Measurements from ENCODE around the gene PDCD10. TPM values are rescaled to one million over a fixed set of nuclear protein-coding genes. Genes with fewer than 3 reads are reported as not detected.

Gene PDCD10
- total RNA-seq, 4 donors from 2014 or later = 53.6 to 95.4 (median 68.5) TPM

DNA sequence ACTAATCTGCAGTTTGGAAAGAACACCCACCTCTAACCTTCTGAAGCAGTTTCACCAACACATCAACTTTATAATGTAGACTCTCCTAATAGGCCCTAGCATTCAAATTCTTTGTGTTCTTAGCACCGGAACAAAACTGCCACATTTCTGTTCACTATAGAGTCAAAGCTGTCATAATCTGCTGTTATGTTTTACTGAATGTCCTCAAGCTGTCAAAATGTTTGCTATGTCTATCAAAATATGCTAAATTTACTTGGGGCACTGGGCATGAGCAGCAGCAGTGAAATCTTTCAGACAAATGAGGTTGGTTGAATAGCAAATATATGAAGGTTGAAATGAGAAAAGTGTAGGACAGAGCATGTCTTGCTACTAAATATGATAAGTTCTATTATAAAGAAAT, 82.9 kb downstream of the PDCD10 start:
- Histone ChIP-seq H3K27me3 (no peaks in the 10 kb centered on the region), H3K4me1 (peaks cover 0 to 3% (median 0%) of the 10 kb centered on the region in 3 donors), H3K27ac (no peak overlapping the region), H3K9me3 (no peaks in the 10 kb centered on the region), H3K36me3 (no peaks in the 10 kb centered on the region), H3K4me3 (no peak overlapping the region)
- no peak for ATAC-seq
- WGBS, 2 donors (ENCODE audit: low coverage in 1 of 2) = 92% methylated on average over 1 of the region's 1 CpG
- TF ChIP-seq EP300 (IDR thresholded peaks at IDR 0.05) (no peak), POLR2A (IDR thresholded peaks at IDR 0.05) (no peak), POLR2AphosphoS5 (IDR thresholded peaks at IDR 0.05) (no peak)
- TF ChIP-seq, protein P1, sequence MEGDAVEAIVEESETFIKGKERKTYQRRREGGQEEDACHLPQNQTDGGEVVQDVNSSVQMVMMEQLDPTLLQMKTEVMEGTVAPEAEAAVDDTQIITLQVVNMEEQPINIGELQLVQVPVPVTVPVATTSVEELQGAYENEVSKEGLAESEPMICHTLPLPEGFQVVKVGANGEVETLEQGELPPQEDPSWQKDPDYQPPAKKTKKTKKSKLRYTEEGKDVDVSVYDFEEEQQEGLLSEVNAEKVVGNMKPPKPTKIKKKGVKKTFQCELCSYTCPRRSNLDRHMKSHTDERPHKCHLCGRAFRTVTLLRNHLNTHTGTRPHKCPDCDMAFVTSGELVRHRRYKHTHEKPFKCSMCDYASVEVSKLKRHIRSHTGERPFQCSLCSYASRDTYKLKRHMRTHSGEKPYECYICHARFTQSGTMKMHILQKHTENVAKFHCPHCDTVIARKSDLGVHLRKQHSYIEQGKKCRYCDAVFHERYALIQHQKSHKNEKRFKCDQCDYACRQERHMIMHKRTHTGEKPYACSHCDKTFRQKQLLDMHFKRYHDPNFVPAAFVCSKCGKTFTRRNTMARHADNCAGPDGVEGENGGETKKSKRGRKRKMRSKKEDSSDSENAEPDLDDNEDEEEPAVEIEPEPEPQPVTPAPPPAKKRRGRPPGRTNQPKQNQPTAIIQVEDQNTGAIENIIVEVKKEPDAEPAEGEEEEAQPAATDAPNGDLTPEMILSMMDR (IDR thresholded peaks at IDR 0.05) = no peak

DNA sequence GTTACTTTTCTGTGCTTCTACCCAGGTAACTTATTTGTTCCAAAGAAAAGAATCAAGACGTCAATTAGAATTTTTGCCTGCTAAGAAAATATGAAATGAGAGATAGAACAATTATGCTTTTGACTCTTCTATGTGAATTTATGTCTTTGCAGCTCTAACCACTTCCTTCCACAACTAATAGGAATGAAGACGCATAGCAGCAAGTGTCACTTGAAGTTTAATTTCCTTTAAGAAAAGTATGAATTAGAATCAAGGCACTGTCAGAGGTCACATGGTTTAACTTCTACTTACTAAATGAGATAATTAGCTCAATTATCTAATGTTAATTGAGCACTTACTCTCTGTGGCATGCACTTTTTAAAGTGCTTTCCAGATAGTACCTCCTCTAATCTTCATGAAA, 84.2 kb downstream of the PDCD10 start:
- Histone ChIP-seq H3K27ac (no peak overlapping the region), H3K36me3 (no peaks in the 10 kb centered on the region), H3K4me3 (no peak overlapping the region), H3K9me3 (no peaks in the 10 kb centered on the region), H3K27me3 (no peaks in the 10 kb centered on the region), H3K4me1 (peaks cover 0 to 3% (median 0%) of the 10 kb centered on the region in 3 donors)
- ATAC-seq = no peak
- TF ChIP-seq, protein P1 (IDR thresholded peaks at IDR 0.05) = no peak
- TF ChIP-seq POLR2A (IDR thresholded peaks at IDR 0.05) (no peak), EP300 (IDR thresholded peaks at IDR 0.05) (no peak), POLR2AphosphoS5 (IDR thresholded peaks at IDR 0.05) (no peak)
- 75 to 76% methylated on average over 2 of the region's 2 CpGs for WGBS, 2 donors (ENCODE audit: low coverage in 1 of 2)

DNA sequence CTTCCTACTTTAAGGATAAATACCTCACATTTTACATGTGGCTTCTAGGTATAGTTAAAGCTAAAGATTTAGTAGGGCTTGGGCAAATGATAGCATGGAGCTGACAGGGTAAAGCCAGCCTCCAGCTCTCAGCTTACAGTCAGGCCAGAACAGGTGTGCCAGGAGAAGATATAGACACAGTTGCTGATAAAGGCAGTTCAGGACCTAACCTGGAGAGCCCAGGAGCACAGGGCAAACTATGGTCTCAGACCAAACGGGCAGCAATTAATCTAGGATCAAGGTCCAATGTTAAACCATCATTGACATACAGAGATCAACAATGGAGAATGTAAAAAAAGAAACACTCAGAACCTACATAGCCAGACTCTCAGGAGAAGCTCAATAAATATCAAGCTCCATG, 84.9 kb downstream of the PDCD10 start:
- WGBS, 2 donors (ENCODE audit: low coverage in 1 of 2) = 69 to 73% methylated on average over 1 of the region's 1 CpG
- Histone ChIP-seq H3K36me3 (no peaks in the 10 kb centered on the region), H3K4me1 (peaks cover 0 to 3% (median 0%) of the 10 kb centered on the region in 3 donors), H3K9me3 (peaks cover 0 to 3% (median 0%) of the 10 kb centered on the region in 3 donors), H3K27ac (no peak overlapping the region), H3K27me3 (no peaks in the 10 kb centered on the region), H3K4me3 (no peak overlapping the region)
- no peak for ATAC-seq
- TF ChIP-seq POLR2A (IDR thresholded peaks at IDR 0.05) (no peak), POLR2AphosphoS5 (IDR thresholded peaks at IDR 0.05) (no peak)
- TF ChIP-seq, protein P1 (IDR thresholded peaks at IDR 0.05) = no peak

DNA sequence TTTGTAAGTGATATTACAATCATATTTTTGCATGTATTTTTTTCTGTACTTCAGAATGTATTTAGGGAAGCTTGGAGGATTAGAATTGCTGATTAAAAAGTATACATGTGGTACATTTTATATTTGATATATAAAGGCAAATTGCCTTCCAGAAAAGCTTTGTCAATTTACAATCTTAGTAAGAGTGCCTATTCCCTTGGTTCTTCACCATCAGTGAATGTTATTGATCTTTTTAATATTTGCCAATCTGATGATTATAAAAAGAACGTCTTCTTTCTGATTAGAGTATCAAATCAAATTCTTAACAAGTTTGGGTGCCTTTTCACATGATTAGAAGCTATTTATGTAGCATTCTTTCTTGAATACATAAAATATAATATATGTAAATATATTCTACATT, 90.1 kb downstream of the PDCD10 start:
- Histone ChIP-seq H3K27ac (no peak overlapping the region), H3K27me3 (no peaks in the 10 kb centered on the region), H3K4me3 (no peak overlapping the region), H3K4me1 (no peaks in the 10 kb centered on the region), H3K9me3 (peaks cover 0 to 11% (median 0%) of the 10 kb centered on the region in 3 donors), H3K36me3 (no peaks in the 10 kb centered on the region)
- TF ChIP-seq POLR2A (IDR thresholded peaks at IDR 0.05) (no peak), POLR2AphosphoS5 (IDR thresholded peaks at IDR 0.05) (no peak), EP300 (IDR thresholded peaks at IDR 0.05) (no peak)
- TF ChIP-seq, protein P1 (IDR thresholded peaks at IDR 0.05) = no peak
- 81 to 100% methylated on average over 1 of the region's 1 CpG for WGBS, 2 donors (ENCODE audit: low coverage in 1 of 2)
- ATAC-seq = no peak

Small RNA genes within 50 kb of the gene (small RNA-seq; reads per million reads assigned to genes)
- gene HMGN1P8 = 0 reads per million in 4 donors

Other genes with a start within 250 kb of the PDCD10 start
- 1 to 10 TPM; 1.6 to 8.7 (median 4.9) TPM for gene WDR49, start 81.0 kb downstream of the PDCD10 start, total RNA-seq
- 10 to 100 TPM in 1 of 4 donors, 1 to 10 TPM in 3; 1.6 to 13.1 (median 4.9) TPM for gene SERPINI1, start 829 bp upstream of the PDCD10 start, total RNA-seq